KMS-11 (cell line): ENCODE measurements around the gene PKHD1.

Experiments
- H2AFZ ChIP-seq: fragments of 200-600 bp; sonication (generic); 2 replicates; pipeline ENCODE4 v1.6.1; 2016; ENCODE audit warnings: antibody characterized with exemption, mixed run types, low read depth
- H3K27ac ChIP-seq: fragments of 200-600 bp; sonication (generic); 2 replicates; pipeline ENCODE4 v1.6.1; 2016; ENCODE audit warnings: mild to moderate bottlenecking, mixed run types
- H3K27me3 ChIP-seq: fragments of 200-600 bp; sonication (generic); 2 replicates; pipeline ENCODE4 v1.6.1; 2017; ENCODE audit warnings: mild to moderate bottlenecking, low read depth, mixed run types, moderate library complexity; ENCODE audit not compliant: insufficient read depth
- H3K36me3 ChIP-seq: fragments of 200-600 bp; sonication (generic); 2 replicates; pipeline ENCODE4 v1.6.1; 2017; ENCODE audit warnings: mild to moderate bottlenecking, mixed run types; ENCODE audit not compliant: insufficient read depth
- H3K4me1 ChIP-seq: fragments of 200-600 bp; sonication (generic); 2 replicates; pipeline ENCODE4 v1.6.1; 2016; ENCODE audit warnings: mild to moderate bottlenecking, low read depth, mixed run types; ENCODE audit not compliant: poor library complexity, severe bottlenecking
- H3K4me2 ChIP-seq: fragments of 200-600 bp; sonication (generic); 2 replicates; pipeline ENCODE4 v1.7.0; 2016; ENCODE audit warnings: mild to moderate bottlenecking, mixed run types
- H3K4me3 ChIP-seq: fragments of 200-600 bp; sonication (generic); IDR thresholded peaks from 2 replicates; pipeline ENCODE4 v1.6.1; 2017; ENCODE audit warnings: low read depth, low read length, mixed read lengths; ENCODE audit not compliant: insufficient read depth
- H3K79me2 ChIP-seq: fragments of 200-600 bp; sonication (generic); 2 replicates; pipeline ENCODE4 v1.6.1; 2016; ENCODE audit warnings: low read depth, mixed run types; ENCODE audit not compliant: insufficient read depth
- H3K9ac ChIP-seq: fragments of 200-600 bp; sonication (generic); 2 replicates; pipeline ENCODE4 v1.6.1; 2016; ENCODE audit warnings: mild to moderate bottlenecking, mixed run types
- H4K20me1 ChIP-seq: fragments of 200-600 bp; sonication (generic); 2 replicates; pipeline ENCODE4 v1.6.1; 2016; ENCODE audit warnings: mild to moderate bottlenecking, mixed run types; ENCODE audit not compliant: insufficient read depth
- TF ChIP-seq, protein P1 (sequence below): fragments of 200-600 bp; sonication (generic); conservative IDR thresholded peaks from 2 replicates; pipeline ENCODE4 v1.6.1; 2017; ENCODE audit warnings: low read depth, mild to moderate bottlenecking, antibody characterized with exemption, low read length, moderate library complexity, mixed read lengths

PKHD1 gene

DNA sequence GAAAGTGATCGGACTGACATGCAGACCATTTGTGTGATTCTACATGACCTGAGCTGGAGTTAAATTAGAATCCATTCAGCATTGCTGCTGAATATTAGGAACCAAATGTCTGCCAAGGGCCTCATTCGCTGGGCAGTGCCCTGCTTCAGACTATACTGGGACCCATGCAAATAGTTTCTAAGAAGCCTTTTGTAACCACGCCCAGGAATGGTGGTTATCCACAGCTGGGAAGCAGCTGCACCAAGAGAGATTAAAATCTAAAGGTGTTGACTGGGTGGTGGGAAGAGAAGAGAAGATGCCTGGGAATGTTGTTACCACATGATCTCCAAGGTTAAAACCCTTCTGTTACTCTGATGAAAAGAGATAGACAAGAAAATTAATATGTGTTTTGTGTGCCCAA, 156.8 kb downstream of the PKHD1 start:
- Histone ChIP-seq H4K20me1 (no peaks in the 10 kb centered on the region), H2AFZ (no peak overlapping the region), H3K36me3 (no peaks in the 10 kb centered on the region), H3K79me2 (no peaks in the 10 kb centered on the region), H3K27ac (no peak overlapping the region), H3K4me3 (no peak overlapping the region), H3K4me1 (no peaks in the 10 kb centered on the region), H3K27me3 (no peaks in the 10 kb centered on the region), H3K4me2 (no peak overlapping the region), H3K9ac (no peak overlapping the region)
- TF ChIP-seq, protein P1, sequence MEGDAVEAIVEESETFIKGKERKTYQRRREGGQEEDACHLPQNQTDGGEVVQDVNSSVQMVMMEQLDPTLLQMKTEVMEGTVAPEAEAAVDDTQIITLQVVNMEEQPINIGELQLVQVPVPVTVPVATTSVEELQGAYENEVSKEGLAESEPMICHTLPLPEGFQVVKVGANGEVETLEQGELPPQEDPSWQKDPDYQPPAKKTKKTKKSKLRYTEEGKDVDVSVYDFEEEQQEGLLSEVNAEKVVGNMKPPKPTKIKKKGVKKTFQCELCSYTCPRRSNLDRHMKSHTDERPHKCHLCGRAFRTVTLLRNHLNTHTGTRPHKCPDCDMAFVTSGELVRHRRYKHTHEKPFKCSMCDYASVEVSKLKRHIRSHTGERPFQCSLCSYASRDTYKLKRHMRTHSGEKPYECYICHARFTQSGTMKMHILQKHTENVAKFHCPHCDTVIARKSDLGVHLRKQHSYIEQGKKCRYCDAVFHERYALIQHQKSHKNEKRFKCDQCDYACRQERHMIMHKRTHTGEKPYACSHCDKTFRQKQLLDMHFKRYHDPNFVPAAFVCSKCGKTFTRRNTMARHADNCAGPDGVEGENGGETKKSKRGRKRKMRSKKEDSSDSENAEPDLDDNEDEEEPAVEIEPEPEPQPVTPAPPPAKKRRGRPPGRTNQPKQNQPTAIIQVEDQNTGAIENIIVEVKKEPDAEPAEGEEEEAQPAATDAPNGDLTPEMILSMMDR = no peak

DNA sequence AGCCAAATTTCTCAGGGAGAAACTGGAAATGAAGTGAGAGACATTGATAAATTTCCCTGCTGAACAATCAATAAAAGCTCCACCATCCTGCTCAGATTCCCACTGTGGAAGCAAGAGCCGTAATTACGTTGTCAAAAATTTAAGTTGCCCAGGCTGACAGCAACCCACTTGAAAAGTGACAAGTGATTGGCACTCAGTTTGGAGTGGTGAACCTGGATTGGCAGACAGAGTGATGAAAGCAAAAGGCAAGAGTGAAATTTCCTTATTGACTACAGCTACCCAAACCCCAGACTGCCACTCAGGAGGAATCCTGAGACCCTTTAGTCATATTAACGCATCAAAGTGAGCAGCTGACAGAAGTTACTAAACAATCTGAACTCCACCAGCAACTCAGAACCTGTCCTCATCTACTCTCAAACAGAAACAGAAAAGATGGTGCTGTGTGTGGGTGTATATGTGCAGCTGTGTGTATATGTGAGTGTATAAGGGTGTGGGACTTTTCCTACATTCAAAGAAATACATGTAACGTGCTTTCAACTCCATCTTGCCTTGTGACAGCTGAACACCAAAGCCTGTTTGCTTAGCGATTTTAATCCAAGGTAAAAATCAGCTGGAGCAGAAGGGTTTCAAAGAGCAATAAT, 157.4 kb downstream of the PKHD1 start:
- no peak overlapping the region for H3K27ac ChIP-seq
- TF ChIP-seq, protein P1 = no peak
- no peak overlapping the region for H2AFZ ChIP-seq
- no peaks in the 10 kb centered on the region for H3K4me1 ChIP-seq
- H3K79me2 ChIP-seq = no peaks in the 10 kb centered on the region
- H4K20me1 ChIP-seq = no peaks in the 10 kb centered on the region
- no peaks in the 10 kb centered on the region for H3K27me3 ChIP-seq
- no peaks in the 10 kb centered on the region for H3K36me3 ChIP-seq
- H3K4me3 ChIP-seq = no peak overlapping the region
- H3K9ac ChIP-seq = no peak overlapping the region
- H3K4me2 ChIP-seq = no peak overlapping the region

- TF ChIP-seq, protein P1 = no peak
- Histone ChIP-seq H3K79me2 (no peaks in the 10 kb centered on the region), H3K4me3 (no peak overlapping the region), H3K36me3 (no peaks in the 10 kb centered on the region), H3K27ac (no peak overlapping the region), H2AFZ (no peak overlapping the region), H3K4me2 (no peak overlapping the region), H3K4me1 (no peaks in the 10 kb centered on the region), H3K27me3 (no peaks in the 10 kb centered on the region), H4K20me1 (no peaks in the 10 kb centered on the region), H3K9ac (no peak overlapping the region)
Measured at GRCh38 chr6:51928320-51928719, 159.1 kb downstream of the PKHD1 start.

DNA sequence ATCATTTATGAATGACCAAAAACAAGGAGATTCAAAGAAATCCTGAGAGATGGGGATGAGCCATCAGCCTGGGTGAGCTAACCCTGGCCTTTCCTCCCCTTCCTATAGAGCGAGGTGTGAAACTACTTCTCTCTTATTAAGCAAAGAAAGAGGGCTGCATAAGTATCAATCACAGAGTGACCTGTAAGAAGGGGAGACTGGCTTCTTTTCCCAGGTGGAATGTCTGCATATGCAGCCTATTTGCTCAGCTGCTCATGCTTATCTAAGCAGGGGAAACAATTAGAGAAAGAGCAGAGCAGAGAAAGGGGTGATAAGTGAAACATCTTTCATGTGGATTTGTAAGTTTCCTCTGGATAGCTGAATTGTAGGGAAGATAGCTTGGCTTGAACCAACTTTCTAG, 160.0 kb downstream of the PKHD1 start:
- Histone ChIP-seq H3K36me3 (no peaks in the 10 kb centered on the region), H3K9ac (no peak overlapping the region), H2AFZ (no peak overlapping the region), H3K4me3 (no peak overlapping the region), H4K20me1 (no peaks in the 10 kb centered on the region), H3K79me2 (no peaks in the 10 kb centered on the region), H3K27me3 (no peaks in the 10 kb centered on the region), H3K4me1 (no peaks in the 10 kb centered on the region), H3K27ac (no peak overlapping the region), H3K4me2 (no peak overlapping the region)
- TF ChIP-seq, protein P1 = no peak
